ENCODE results near the gene LHCGR. TPM values are rescaled to one million over a fixed set of nuclear protein-coding genes. Genes with fewer than 3 reads are reported as not detected.

Gene LHCGR
- total RNA-seq, 2 donors from 2014 or later = not detected

DNA sequence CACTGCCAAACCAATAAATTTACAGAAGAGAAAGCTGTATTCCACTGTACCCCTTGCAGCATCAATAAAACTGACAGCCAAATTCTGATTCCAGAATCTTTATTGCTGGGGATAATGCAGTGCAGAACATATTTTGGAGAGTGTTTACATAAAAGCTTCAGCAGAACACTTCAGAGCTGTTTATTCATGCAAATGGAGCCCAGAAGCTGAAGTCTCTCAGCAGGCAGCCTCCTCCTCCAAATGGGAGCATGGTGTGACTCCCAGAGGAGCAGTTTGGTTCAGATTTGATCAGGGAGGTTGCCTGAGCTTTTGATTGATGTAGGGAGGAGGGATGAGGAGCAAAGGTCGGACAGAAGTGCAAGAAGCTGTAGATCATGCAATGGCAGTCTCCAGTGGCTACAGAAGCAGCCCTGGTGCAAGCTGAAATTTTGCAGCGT, 22.4 kb downstream of the LHCGR start:
- Mint-ChIP-seq H3K4me3 (no peak overlapping the region), H3K4me1 (peaks cover 2% of the 10 kb centered on the region), H3K27me3 (peaks cover 29% of the 10 kb centered on the region), H3K27ac (no peak overlapping the region), H3K36me3 (ENCODE audit: low read depth) (peaks cover 4% of the 10 kb centered on the region)
- DNase-seq = no peak
- ATAC-seq = no peak
- no peaks in the 10 kb centered on the region for H3K9me3 ChIP-seq (ENCODE audit: control insufficient read depth, low read length, poor library complexity, severe bottlenecking)

DNA sequence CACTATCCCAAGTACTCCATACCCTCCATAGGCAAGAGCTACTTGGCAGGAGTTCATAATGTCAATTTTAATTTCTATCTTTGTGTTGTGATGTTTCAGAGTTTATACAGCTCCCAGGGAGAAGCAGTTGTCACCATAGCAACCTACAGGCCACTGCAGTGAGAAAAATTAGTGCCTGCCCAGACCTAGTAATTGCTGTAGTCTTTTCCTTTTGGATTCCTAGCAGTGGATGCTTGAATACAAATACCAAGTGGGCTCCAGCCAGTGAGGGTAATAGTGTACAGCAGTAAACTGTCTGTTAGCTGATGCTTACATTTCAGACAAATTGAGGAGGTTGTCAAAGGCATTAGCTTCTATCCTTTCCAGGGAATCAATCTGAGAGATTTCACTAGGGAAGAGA, 26.7 kb downstream of the LHCGR start:
- H3K9me3 ChIP-seq (ENCODE audit: control insufficient read depth, low read length, poor library complexity, severe bottlenecking) = no peaks in the 10 kb centered on the region
- peaks cover 2% of the 10 kb centered on the region for H3K4me1 Mint-ChIP-seq
- H3K36me3 Mint-ChIP-seq (ENCODE audit: low read depth) = peaks cover 4% of the 10 kb centered on the region
- H3K27me3 Mint-ChIP-seq = peaks cover 31% of the 10 kb centered on the region
- H3K4me3 Mint-ChIP-seq = no peak overlapping the region
- H3K27ac Mint-ChIP-seq = no peak overlapping the region
- DNase-seq = no peak
- ATAC-seq = no peak

DNA sequence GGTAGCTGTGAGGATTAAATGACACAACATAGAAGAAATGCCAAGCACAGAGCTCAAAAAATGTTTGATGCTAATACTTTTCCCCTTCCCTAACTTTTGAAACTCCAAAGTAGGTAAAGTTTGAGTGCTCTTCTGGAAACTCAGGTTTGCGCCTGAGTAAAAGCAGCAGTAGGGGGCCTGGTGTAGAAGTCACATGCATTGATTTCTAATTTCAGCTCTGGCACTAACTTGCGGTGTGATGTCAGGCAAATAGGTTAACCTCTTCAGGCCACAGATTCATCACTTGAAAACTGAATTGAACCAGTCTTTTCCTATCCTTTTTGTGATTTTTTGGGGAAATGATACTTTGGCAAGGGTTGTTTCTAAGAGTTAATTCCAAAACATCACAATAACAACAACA, 27.2 kb downstream of the LHCGR start:
- Mint-ChIP-seq H3K4me1 (peaks cover 2% of the 10 kb centered on the region), H3K27me3 (peaks cover 30% of the 10 kb centered on the region), H3K36me3 (ENCODE audit: low read depth) (peaks cover 4% of the 10 kb centered on the region), H3K4me3 (no peak overlapping the region), H3K27ac (no peak overlapping the region)
- no peaks in the 10 kb centered on the region for H3K9me3 ChIP-seq (ENCODE audit: control insufficient read depth, low read length, poor library complexity, severe bottlenecking)
- ATAC-seq (no peak), DNase-seq (no peak)

DNA sequence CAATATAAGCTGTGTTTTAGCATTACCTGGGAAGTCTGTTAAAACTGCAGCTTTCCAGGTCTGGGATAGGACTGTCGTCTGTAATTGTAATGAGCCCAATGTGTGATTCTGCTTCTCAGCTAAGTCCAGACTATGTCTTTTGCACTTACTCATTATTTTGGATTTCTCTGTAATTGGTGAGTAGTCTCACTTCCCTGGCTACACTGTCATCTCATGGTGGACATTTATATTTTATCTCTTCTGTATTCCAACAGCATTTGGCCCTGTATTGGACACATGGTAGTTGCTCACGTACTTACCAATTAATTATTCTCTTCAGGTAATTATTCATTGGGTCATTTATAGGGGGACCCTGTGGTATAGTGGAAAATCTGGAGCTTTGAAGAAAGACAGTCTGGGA, 28.0 kb downstream of the LHCGR start:
- ATAC-seq (no peak), DNase-seq (no peak)
- Mint-ChIP-seq H3K27ac (no peak overlapping the region), H3K27me3 (peaks cover 25% of the 10 kb centered on the region), H3K36me3 (ENCODE audit: low read depth) (peaks cover 4% of the 10 kb centered on the region), H3K4me3 (no peak overlapping the region), H3K4me1 (no peaks in the 10 kb centered on the region)
- no peaks in the 10 kb centered on the region for H3K9me3 ChIP-seq (ENCODE audit: control insufficient read depth, low read length, poor library complexity, severe bottlenecking)

DNA sequence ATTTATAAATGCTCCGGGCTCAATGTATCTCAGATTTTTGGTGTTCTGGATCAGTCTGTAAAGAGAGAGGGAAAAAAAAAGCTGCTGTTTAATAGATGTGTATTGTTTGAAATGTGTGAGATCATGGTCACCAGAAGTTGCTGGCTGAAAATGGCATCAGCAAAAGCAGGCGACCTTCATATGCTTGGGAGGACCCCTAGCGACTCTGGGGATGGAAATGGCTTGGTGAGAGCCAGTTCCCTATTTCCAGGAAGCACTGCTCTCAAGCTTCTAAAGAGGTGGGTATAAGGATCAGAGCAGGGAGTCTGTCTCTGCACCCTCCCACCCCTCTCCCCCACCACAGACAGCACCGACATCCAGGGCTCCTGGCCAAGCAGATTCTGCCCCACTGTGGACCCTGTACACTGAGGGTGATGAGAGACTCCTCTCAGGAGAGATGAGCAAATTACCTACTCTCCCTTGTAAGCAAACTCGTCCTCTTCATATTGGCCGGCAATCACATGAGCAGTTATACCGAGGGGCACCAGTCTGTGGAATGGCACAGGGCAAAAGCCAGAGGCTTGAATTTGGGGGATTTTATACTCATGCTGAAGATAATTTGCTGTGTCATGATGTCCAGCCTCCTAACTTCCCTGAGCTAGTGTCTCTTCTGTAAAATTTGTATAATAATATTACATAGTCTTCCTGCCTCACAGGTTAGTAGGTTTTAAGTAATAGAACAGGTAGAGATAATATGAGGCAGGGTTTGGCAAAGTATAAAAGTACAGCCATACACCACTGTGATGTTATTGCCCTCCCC, 29.6 kb downstream of the LHCGR start:
- peaks cover 11% of the 10 kb centered on the region for H3K27me3 Mint-ChIP-seq
- H3K9me3 ChIP-seq (ENCODE audit: control insufficient read depth, low read length, poor library complexity, severe bottlenecking) = no peaks in the 10 kb centered on the region
- no peak for DNase-seq

DNA sequence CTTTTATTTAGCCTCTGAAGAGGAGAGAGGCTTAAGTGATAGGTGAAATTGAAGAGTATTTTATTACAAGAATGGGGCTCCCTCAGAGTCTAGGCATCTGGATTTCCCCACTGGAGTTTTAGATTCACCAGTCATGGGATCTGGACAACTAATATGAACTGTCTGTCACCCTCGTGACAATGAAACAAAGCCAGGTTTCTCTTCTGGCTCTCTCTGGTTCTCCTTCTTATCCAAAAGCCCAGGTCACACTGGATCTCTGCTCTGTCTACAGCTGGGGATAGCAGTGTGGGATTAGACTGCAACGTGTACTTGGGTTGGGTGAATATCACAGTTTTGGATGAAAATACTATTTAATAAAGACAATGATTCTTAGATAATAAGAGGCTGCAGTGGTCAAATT, 31.2 kb downstream of the LHCGR start:
- peaks cover 19% of the 10 kb centered on the region for H3K27me3 Mint-ChIP-seq

More for the DNA sequence above, 29.6 kb downstream of the LHCGR start:
- no peak for ATAC-seq
- H3K27ac Mint-ChIP-seq = no peak overlapping the region
- no peaks in the 10 kb centered on the region for H3K36me3 Mint-ChIP-seq (ENCODE audit: low read depth)
- no peak overlapping the region for H3K4me3 Mint-ChIP-seq
- no peaks in the 10 kb centered on the region for H3K4me1 Mint-ChIP-seq

DNA sequence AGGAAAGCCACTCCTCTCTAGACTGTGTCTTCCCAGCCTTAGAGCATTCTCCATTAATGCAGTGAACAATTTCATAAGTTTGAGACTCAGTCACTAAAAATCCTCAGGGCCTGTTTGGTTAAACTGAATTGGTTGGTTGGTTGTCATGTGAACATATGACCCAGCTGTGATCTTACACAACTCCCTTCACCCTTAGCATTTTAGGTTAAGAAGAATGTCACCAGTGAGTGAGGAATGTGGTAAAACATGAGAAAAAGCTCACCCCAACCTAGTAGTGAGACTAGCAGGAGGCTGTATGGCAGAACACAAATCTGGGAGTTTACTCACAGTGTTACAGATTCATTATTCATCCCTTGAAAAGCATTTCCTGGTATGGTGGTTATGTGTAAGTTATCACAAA, 32.4 kb downstream of the LHCGR start:
- Mint-ChIP-seq H3K27ac (no peak overlapping the region), H3K4me3 (no peak overlapping the region), H3K27me3 (peaks cover 20% of the 10 kb centered on the region), H3K36me3 (ENCODE audit: low read depth) (no peaks in the 10 kb centered on the region), H3K4me1 (no peaks in the 10 kb centered on the region)
- ATAC-seq (no peak), DNase-seq (no peak)
- no peaks in the 10 kb centered on the region for H3K9me3 ChIP-seq (ENCODE audit: control insufficient read depth, low read length, poor library complexity, severe bottlenecking)

More for the DNA sequence above, 31.2 kb downstream of the LHCGR start:
- no peaks in the 10 kb centered on the region for H3K4me1 Mint-ChIP-seq
- no peak for ATAC-seq
- H3K4me3 Mint-ChIP-seq = no peak overlapping the region
- H3K36me3 Mint-ChIP-seq (ENCODE audit: low read depth) = no peaks in the 10 kb centered on the region
- no peak overlapping the region for H3K27ac Mint-ChIP-seq
- DNase-seq = no peak
- no peaks in the 10 kb centered on the region for H3K9me3 ChIP-seq (ENCODE audit: control insufficient read depth, low read length, poor library complexity, severe bottlenecking)

DNA sequence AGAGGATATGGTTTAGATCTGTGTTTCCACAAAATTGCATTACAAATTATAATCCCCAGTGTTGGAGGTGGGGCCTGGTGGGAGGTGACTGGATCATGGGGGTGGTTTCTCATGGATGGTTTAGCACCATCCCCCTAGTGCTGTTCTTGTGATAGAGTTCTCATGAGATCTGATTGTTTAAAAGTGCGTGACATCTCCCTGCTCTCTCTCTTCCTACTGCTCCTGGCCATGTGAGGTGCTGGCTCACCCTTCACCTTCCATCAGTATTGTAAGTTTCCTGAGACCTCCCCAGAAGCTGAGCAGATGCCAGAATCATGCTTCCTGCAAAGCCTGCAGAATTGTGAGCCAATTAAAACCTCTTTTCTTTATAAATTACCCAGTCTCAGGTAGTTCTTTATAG, 33.1 kb downstream of the LHCGR start:
- DNase-seq (no peak), ATAC-seq (no peak)
- no peaks in the 10 kb centered on the region for H3K9me3 ChIP-seq (ENCODE audit: control insufficient read depth, low read length, poor library complexity, severe bottlenecking)
- Mint-ChIP-seq H3K4me1 (no peaks in the 10 kb centered on the region), H3K27ac (no peak overlapping the region), H3K36me3 (ENCODE audit: low read depth) (no peaks in the 10 kb centered on the region), H3K4me3 (no peak overlapping the region), H3K27me3 (peaks cover 20% of the 10 kb centered on the region)

DNA sequence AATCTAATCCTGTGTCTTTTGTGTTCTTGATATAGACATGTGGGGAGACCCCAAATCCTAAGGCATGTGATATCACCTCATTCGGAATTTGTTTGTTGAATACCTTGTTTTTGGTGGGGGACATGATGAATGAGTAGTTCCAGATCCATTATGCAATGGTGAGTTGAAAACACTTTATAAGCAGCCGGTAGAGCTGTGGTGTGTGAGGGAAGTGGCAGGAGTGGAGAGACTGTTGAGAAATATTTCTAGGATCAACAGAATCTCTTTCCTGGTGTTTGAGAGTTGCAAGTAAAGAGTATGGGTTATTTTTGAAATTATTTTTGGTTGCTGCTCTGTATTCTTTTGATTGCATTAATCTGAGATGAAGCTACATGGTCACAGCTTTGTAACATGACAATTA, 34.4 kb downstream of the LHCGR start:
- no peaks in the 10 kb centered on the region for H3K4me1 Mint-ChIP-seq
- peaks cover 20% of the 10 kb centered on the region for H3K27me3 Mint-ChIP-seq

DNA sequence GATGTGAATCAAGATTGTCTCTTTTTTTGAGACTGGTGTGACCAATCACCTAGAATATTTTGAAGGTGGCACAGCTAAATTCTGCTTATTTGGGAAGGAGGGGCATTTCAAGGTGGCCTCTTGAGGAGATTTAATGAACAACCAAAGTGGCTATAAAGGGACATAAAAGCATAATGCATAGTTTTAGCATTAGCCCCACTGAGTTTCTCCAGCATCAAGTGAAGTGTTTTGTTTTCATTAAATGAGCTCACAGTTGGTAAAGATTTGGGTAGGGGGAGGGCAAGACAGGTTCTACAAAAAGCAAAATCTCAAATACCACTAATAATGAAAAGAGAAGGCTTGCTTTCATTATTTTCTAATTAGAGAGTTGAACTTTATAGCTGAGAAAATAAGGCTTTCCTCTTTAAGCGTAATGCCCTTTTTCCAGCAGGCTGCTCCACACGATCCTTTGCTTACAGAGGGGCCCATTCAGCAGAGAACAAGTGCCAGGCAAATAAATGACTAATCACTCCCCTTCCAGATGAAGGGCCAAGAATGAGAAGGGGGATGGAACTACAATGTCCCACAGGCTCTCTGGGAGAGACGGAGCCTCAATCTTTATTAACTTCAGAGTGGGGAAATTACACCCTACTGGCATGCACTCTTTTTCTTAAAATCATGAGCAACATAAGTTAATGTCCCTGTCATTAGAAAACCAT, 35.9 kb downstream of the LHCGR start:
- H3K4me3 Mint-ChIP-seq = no peak overlapping the region
- H3K36me3 Mint-ChIP-seq (ENCODE audit: low read depth) = no peaks in the 10 kb centered on the region
- DNase-seq = no peak
- peaks cover 13% of the 10 kb centered on the region for H3K27me3 Mint-ChIP-seq
- H3K27ac Mint-ChIP-seq = no peak overlapping the region
- no peaks in the 10 kb centered on the region for H3K4me1 Mint-ChIP-seq
- ATAC-seq = no peak
- H3K9me3 ChIP-seq (ENCODE audit: control insufficient read depth, low read length, poor library complexity, severe bottlenecking) = no peaks in the 10 kb centered on the region

More for the DNA sequence above, 34.4 kb downstream of the LHCGR start:
- DNase-seq (no peak), ATAC-seq (no peak)
- no peaks in the 10 kb centered on the region for H3K36me3 Mint-ChIP-seq (ENCODE audit: low read depth)
- H3K9me3 ChIP-seq (ENCODE audit: control insufficient read depth, low read length, poor library complexity, severe bottlenecking) = no peaks in the 10 kb centered on the region
- H3K27ac Mint-ChIP-seq = no peak overlapping the region
- no peak overlapping the region for H3K4me3 Mint-ChIP-seq

DNA sequence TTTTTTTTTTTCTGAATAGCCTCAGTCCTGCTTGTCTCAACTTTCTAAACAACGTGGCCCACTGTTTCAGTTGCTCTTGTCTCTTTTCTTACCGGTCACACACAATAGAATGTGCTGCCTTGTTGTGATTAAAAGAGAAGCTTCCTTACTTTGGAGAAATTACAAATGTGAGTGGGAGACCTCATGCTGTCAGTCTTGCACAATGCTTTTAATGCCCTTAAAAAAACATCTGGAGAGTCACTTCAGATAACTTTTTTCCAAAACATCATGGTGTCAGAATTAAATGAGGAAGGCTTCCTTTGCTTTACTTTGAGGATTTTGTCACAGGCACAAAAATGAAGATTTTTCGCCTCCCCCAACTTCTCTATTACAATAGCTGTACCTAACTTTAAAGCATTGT, 37.7 kb downstream of the LHCGR start:
- no peak overlapping the region for H3K27ac Mint-ChIP-seq
- no peak overlapping the region for H3K4me3 Mint-ChIP-seq
- H3K27me3 Mint-ChIP-seq = peaks cover 19% of the 10 kb centered on the region
- H3K4me1 Mint-ChIP-seq = no peaks in the 10 kb centered on the region
- H3K9me3 ChIP-seq (ENCODE audit: control insufficient read depth, low read length, poor library complexity, severe bottlenecking) = no peaks in the 10 kb centered on the region
- H3K36me3 Mint-ChIP-seq (ENCODE audit: low read depth) = no peaks in the 10 kb centered on the region
- ATAC-seq = no peak
- no peak for DNase-seq

DNA sequence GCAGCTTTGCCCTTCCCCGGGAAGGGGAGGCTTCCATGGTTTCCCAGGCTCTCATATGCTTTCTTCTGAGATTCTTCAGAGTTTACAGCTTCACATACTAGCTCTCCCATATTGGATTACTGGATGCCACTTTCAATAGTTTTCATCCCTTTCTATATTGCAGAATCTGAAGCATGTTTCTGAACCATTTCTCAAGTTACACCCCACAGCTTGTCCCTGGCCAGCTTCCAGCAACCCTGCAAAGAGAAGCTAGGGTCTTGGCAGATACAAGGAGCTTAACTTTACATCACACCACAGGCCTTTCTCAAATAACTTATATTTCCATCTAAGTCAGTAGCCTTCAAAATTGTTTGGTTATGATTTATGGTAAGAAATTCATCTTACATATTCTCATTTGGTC, 39.6 kb downstream of the LHCGR start:
- Mint-ChIP-seq H3K4me3 (no peak overlapping the region), H3K27ac (no peak overlapping the region), H3K4me1 (no peaks in the 10 kb centered on the region), H3K27me3 (peaks cover 22% of the 10 kb centered on the region), H3K36me3 (ENCODE audit: low read depth) (no peaks in the 10 kb centered on the region)
- no peaks in the 10 kb centered on the region for H3K9me3 ChIP-seq (ENCODE audit: control insufficient read depth, low read length, poor library complexity, severe bottlenecking)
- DNase-seq = no peak
- no peak for ATAC-seq

DNA sequence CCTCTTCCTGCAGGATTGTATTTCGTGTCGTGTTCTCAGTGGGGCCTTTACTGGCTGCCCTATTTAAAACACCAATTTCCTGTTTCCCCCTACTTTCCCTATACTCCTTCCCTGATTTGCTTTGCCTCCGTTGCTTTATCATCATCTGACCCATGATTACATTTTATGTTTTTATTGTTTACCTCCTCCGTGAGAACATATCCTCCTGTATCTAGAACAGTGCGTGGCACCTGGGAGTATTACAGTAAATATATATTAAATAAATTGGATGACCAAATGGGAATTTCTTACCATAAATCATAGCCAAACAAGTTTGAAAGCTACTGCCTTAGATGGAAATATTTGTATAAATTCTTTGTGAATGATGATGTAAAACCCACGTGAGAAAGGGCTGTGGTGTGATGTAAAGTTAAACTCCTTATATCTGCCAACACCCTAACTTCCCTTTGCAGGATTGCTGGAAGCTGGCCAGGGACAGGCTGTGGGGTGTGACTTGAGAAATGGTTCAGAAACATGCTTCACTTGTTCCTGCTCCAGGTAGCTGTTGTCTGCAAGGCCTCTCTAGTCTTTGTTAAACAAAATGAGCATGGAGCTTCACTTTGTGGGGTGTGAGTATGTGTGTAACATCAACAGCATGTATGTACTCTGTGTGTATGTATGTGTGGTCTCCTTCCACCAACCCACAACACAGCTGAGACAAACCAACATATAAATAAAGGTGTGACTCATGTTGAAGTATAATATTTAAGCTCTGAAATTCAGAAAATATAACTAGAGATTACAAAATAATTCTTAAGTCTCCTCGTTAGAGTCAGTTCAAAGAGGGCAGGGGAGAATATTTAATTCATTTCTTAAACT, 40.3 kb downstream of the LHCGR start:
- no peak overlapping the region for H3K4me3 Mint-ChIP-seq
- peaks cover 22% of the 10 kb centered on the region for H3K27me3 Mint-ChIP-seq
- no peaks in the 10 kb centered on the region for H3K4me1 Mint-ChIP-seq
- H3K9me3 ChIP-seq (ENCODE audit: control insufficient read depth, low read length, poor library complexity, severe bottlenecking) = no peaks in the 10 kb centered on the region
- H3K36me3 Mint-ChIP-seq (ENCODE audit: low read depth) = no peaks in the 10 kb centered on the region
- ATAC-seq = no peak
- no peak for DNase-seq
- H3K27ac Mint-ChIP-seq = no peak overlapping the region
